HCT116 (cell line): ENCODE data around the gene FLT3LG. TPM values are rescaled to one million over a fixed set of nuclear protein-coding genes. Genes with fewer than 3 reads are reported as not detected.

ENCODE experiments used
- ATAC-seq: fragments of 200-7000 bp; cut with Tn5 transposase; 2 replicates; pipeline ENCODE4 v1.9.1; 2020; ENCODE audit warnings: mild to moderate bottlenecking, moderate library complexity
- BruUV-seq: library from RNA; stranded (reverse); fragments of 400-500 nt; replicated peaks from 2 replicates; lab custom pipeline; 2021; lab: Mats Ljungman, UMichigan
- CTCF ChIA-PET: fragments of 300-600 bp; sonication (Branson Sonifier 250); formaldehyde crosslinking; loops from one replicate; lab custom pipeline; 2021; ENCODE audit warnings: antibody characterized with exemption; lab: Charles Lee
- POLR2A ChIA-PET: fragments of 300-600, 350-600 bp; sonication (Branson Sonifier 250); formaldehyde crosslinking; loops from one replicate; lab custom pipeline; 2021; ENCODE audit warnings: antibody characterized with exemption; lab: Charles Lee
- RAD21 ChIA-PET, 2 experiments: fragments of 300-600 bp; sonication (Branson Sonifier 250); formaldehyde crosslinking; loops; one replicate each; lab custom pipeline; 2023; ENCODE audit warnings: low total read pairs in 2 of 2; ENCODE audit not compliant: uncharacterized antibody in 2 of 2, unreplicated experiment in 2 of 2, low non-redundant PET in 1 of 2; lab: Charles Lee
- DNase-seq: peaks from one replicate; pipeline ENCODE4 v3.0.0-alpha.2; 2010; ENCODE audit warnings: low read depth, low spot score
- H2AFZ ChIP-seq: fragments of 200-600 bp; shearing (Covaris generic), sonication (generic); 2 replicates; pipeline ENCODE4 v1.6.1; 2017; ENCODE audit warnings: low read depth, mixed run types, mixed read lengths, antibody characterized with exemption, low read length; ENCODE audit not compliant: poor library complexity, severe bottlenecking
- H3K27ac ChIP-seq: 2 replicates; pipeline ENCODE4 v1.5.1; 2012; ENCODE audit warnings: low read depth, low read length
- H3K27me3 ChIP-seq: fragments of 200-600 bp; sonication (generic); 2 replicates; pipeline ENCODE4 v1.6.1; 2016; ENCODE audit warnings: mixed run types, low read length, mixed read lengths; ENCODE audit not compliant: insufficient read depth
- H3K36me3 ChIP-seq, 2 experiments: fragments of 200-500 bp in 1 of 2; fragments of 200-600 bp in 1 of 2; sonication (Bioruptor generic) in 1 of 2; sonication (generic) in 1 of 2; 2 replicates each; pipeline versions ENCODE4 v1.5.1 to v1.6.1; 2014 to 2016; ENCODE audit warnings: low read length in 2 of 2, inconsistent platforms in 1 of 2, mixed read lengths in 1 of 2, mixed run types in 1 of 2; ENCODE audit not compliant: insufficient read depth in 2 of 2, control insufficient read depth in 1 of 2
- H3K4me1 ChIP-seq, 2 experiments: fragments of 200-600 bp in 1 of 2; sonication (generic) in 1 of 2; 2 replicates each; pipeline versions ENCODE4 v1.5.1 to v1.6.1; 2012 to 2017; ENCODE audit warnings: low read length in 2 of 2, inconsistent platforms in 1 of 2, mild to moderate bottlenecking in 1 of 2, mixed read lengths in 1 of 2, mixed run types in 1 of 2, moderate library complexity in 1 of 2; ENCODE audit not compliant: insufficient read depth in 2 of 2, control insufficient read depth in 1 of 2
- H3K4me2 ChIP-seq: fragments of 200-600 bp; sonication (generic); 2 replicates; pipeline ENCODE4 v1.6.1; 2017; ENCODE audit warnings: mixed run types, low read length, mixed read lengths
- H3K4me3 ChIP-seq, 2 experiments: fragments of 200-600 bp in 1 of 2; sonication (generic) in 1 of 2; replicated peaks in 1 of 2; 2 replicates each; pipeline ENCODE4 v1.5.1; 2011 to 2016; ENCODE audit warnings: low read length in 2 of 2, control low read depth in 1 of 2, low read depth in 1 of 2, mild to moderate bottlenecking in 1 of 2, mixed read lengths in 1 of 2, mixed run types in 1 of 2
- H3K79me2 ChIP-seq: fragments of 200-600 bp; sonication (generic); 2 replicates; pipeline ENCODE4 v1.6.1; 2017; ENCODE audit warnings: mild to moderate bottlenecking, mixed run types, low read length, moderate library complexity, mixed read lengths; ENCODE audit not compliant: insufficient read depth
- H3K9ac ChIP-seq: fragments of 200-600 bp; sonication (generic); 2 replicates; pipeline ENCODE4 v1.6.1; 2016; ENCODE audit warnings: low read length, mixed read lengths
- H3K9me2 ChIP-seq: fragments of 200-600 bp; sonication (generic), shearing (Covaris generic); 2 replicates; pipeline ENCODE4 v1.6.1; 2017; ENCODE audit warnings: mixed run types, mild to moderate bottlenecking, moderate library complexity; ENCODE audit not compliant: insufficient read depth
- H3K9me3 ChIP-seq, 2 experiments: fragments of 200-500 bp in 1 of 2; fragments of 200-600 bp in 1 of 2; sonication (Bioruptor generic) in 1 of 2; sonication (generic) in 1 of 2; 2 replicates each; pipeline ENCODE4 v1.6.1; 2014 to 2017; ENCODE audit warnings: low read length in 2 of 2, mixed read lengths in 2 of 2, inconsistent platforms in 1 of 2, low read depth in 1 of 2, mild to moderate bottlenecking in 1 of 2, mixed run types in 1 of 2, moderate library complexity in 1 of 2; ENCODE audit not compliant: control insufficient read depth in 1 of 2, insufficient read depth in 1 of 2
- H4K20me1 ChIP-seq: fragments of 200-600 bp; sonication (generic), shearing (Covaris generic); 2 replicates; pipeline ENCODE4 v1.6.1; 2017; ENCODE audit warnings: mixed run types, mild to moderate bottlenecking, moderate library complexity; ENCODE audit not compliant: insufficient read depth
- CTCF ChIP-seq, 3 experiments: fragments of 200-600 bp in 1 of 3; sonication (generic) in 1 of 3; IDR thresholded peaks in 2 of 3; conservative IDR thresholded peaks in 1 of 3; 2 replicates each; pipeline ENCODE4 v1.5.1; 2012 to 2017; ENCODE audit warnings: low read depth in 2 of 3, low read length in 2 of 3, antibody characterized with exemption in 1 of 3, borderline replicate concordance in 1 of 3, control low read depth in 1 of 3, mild to moderate bottlenecking in 1 of 3, mixed read lengths in 1 of 3, mixed run types in 1 of 3, moderate library complexity in 1 of 3; ENCODE audit not compliant: insufficient read depth in 1 of 3
- POLR2A ChIP-seq: IDR thresholded peaks from 2 replicates; pipeline ENCODE4 v1.7.0; 2011; ENCODE audit warnings: borderline replicate concordance; ENCODE audit not compliant: insufficient read depth, insufficient read length; ENCODE audit errors: extremely low read depth
- RAD21 ChIP-seq: IDR thresholded peaks from 2 replicates; pipeline ENCODE4 v1.6.1; 2012; ENCODE audit warnings: low read depth, mild to moderate bottlenecking
- SIN3A ChIP-seq: IDR thresholded peaks from 2 replicates; pipeline ENCODE4 v1.6.1; 2012; ENCODE audit warnings: low read depth
- YY1 ChIP-seq: IDR thresholded peaks from 2 replicates; pipeline ENCODE4 v1.6.1; 2011; ENCODE audit warnings: low read length, low read depth, moderate library complexity, mild to moderate bottlenecking; ENCODE audit not compliant: insufficient replicate concordance; ENCODE audit errors: extremely low read depth
- ZBTB33 ChIP-seq: IDR thresholded peaks from 2 replicates; pipeline ENCODE4 v1.6.1; 2011; ENCODE audit warnings: mild to moderate bottlenecking, low read length, moderate library complexity; ENCODE audit not compliant: insufficient replicate concordance; ENCODE audit errors: extremely low read depth
- intact Hi-C: fragments of 100-400 bp; cut with micrococcal nuclease; formaldehyde crosslinking; loops from 2 replicates; pipeline ENCODE4 v1.10.0; 2022
- total RNA-seq: library from RNA; stranded (reverse); gene quantifications from one replicate; pipeline ENCODE4 v1.2.1, GENCODE V29; 2021; ENCODE audit not compliant: unreplicated experiment

Gene FLT3LG
- total RNA-seq, 1 experiment from 2014 or later, result 3.8 TPM

GRCh38 chr19:49506575-49507105 is 32.6 kb downstream of the FLT3LG start:
- no peak overlapping the region for H3K9ac ChIP-seq
- no peak for DNase-seq
- no peaks in the 10 kb centered on the region for H4K20me1 ChIP-seq
- H2AFZ ChIP-seq, result no peak overlapping the region
- H3K27me3 ChIP-seq, result no peaks in the 10 kb centered on the region
- H3K27ac ChIP-seq, result no peak overlapping the region
- TF ChIP-seq YY1 (peak; percentile 59), RAD21 (peak; percentile 96), CTCF (IDR thresholded peaks at IDR 0.05 in 2 of 3, conservative IDR thresholded peaks at IDR 0.05 in 1 of 3; ENCODE audit: borderline replicate concordance in 1 of 3, insufficient read depth in 1 of 3, low read depth in 2 of 3, low read length in 2 of 3) (peak; percentile 94 to 96 (median 95)), SIN3A (no peak), ZBTB33 (no peak), POLR2A (no peak)
- no peaks in the 10 kb centered on the region for H3K9me3 ChIP-seq
- no peaks in the 10 kb centered on the region for H3K36me3 ChIP-seq
- peak overlapping the region; percentile 24; the same call in 1 of the 2 replicates for H3K4me2 ChIP-seq
- ATAC-seq, result peak; percentile 83
- H3K9me2 ChIP-seq, result no peaks in the 10 kb centered on the region
- RAD21 ChIA-PET, result interaction anchor here (0.6 to 1.8 kb wide), 3 partner anchors 40 to 480 kb away, joined by 5 to 12 read pairs (median 8); no protein-coding TSS in a partner anchor
- CTCF ChIA-PET, result interaction anchor here (0.6 to 3.2 kb wide), 8 partner anchors 13 to 174 kb away, joined by 3 to 47 read pairs (median 4); no protein-coding TSS in a partner anchor
- POLR2A ChIA-PET, result interaction anchor here (0.7 to 2.1 kb wide), 4 partner anchors 11 to 366 kb away, joined by 3 to 6 read pairs (median 4); partner anchors contain the start of gene RPS11
- BruUV-seq, result no TSS peak
- peaks cover 5 to 18% of the 10 kb centered on the region in 2 experiments for H3K4me1 ChIP-seq
- H3K4me3 ChIP-seq, result no peak overlapping the region
- intact Hi-C loops, result no loop called here
- no peaks in the 10 kb centered on the region for H3K79me2 ChIP-seq
